ENCODE measurements around the gene CIDEC.

CIDEC gene

DNA sequence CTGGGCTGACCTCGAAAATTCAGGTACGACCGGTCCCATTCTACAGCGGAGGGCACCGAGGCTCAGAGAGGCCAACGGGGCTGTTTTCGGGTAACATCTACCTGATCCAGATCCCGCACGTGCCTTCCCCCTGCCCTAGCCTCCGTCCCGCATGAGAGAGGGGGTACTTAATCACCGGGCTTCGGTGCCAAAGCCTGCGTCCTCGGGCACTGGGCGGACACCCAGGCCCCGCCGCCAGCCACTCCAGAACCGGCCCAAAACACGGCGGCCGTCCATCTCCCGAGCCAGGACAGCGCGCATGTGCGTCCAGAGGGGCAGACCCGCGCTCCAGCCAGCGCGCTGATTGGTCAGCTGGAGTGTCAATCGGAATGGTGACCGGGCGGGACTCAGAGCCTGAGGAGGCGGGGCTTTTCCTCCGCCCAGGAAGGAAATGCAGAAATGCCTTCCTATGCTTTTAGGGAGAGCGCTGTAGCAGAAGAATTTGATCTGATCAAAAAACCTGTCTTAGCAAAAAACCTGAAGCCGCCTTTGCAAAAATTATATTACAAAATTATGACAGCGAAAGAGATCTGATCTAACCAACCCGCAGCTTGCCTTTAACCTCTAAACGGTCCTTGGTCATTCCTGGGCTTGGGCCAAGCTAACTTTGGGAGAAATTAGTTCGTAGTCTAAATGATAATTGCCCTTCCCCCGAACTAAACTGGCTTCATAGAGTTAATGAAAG is 36.2 kb downstream of the CIDEC start, which contains the start of gene RPUSD3:
RPUSD3 (minus strand) TSS at position 294 of the 724 bp plus-strand sequence; CDS start at position 276, 18 bp downstream.
- DNase-seq (ENCODE audit: low spot score), result peak; percentile 94

DNA sequence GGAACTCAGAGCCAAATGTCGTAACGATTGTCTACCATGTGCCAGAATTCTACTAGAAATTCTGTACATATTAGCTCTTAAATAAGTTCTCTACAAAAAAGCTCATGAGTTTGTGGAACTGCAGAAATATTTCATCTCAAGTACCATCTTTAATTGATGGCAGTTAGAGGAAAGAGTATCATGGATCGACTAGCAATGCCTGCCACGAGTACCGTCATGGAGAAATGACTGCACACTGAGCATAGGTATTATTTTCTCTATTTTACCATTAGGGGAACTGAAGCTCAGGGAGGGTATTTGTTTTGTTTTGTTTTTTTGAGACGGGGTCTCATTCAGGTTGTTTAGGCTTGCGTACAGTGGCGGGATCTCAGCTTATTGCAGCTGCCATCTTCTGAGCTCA is 39.0 kb downstream of the CIDEC start:
- no peak for DNase-seq (ENCODE audit: low spot score)

DNA sequence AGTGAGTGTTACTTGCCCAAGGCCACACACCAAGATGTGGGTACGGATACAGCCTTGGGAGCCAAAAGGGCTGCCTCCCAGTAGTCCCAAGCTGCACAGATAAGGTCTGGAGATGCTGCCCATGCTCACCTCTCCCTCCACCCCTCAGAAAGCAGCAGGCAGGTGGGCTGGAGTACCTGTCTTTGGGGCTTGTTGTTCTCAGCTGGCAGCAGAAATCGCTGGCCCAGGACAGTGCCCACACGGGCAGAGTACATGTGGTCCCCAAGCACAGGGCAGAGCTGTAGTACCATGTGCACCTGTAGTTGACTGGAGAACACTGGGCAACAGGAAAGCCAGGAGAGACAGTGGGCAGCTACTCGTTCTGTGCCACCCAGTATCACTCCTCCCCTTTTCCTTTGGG is 41.2 kb downstream of the CIDEC start:
- no peak for DNase-seq (ENCODE audit: low spot score)

DNA sequence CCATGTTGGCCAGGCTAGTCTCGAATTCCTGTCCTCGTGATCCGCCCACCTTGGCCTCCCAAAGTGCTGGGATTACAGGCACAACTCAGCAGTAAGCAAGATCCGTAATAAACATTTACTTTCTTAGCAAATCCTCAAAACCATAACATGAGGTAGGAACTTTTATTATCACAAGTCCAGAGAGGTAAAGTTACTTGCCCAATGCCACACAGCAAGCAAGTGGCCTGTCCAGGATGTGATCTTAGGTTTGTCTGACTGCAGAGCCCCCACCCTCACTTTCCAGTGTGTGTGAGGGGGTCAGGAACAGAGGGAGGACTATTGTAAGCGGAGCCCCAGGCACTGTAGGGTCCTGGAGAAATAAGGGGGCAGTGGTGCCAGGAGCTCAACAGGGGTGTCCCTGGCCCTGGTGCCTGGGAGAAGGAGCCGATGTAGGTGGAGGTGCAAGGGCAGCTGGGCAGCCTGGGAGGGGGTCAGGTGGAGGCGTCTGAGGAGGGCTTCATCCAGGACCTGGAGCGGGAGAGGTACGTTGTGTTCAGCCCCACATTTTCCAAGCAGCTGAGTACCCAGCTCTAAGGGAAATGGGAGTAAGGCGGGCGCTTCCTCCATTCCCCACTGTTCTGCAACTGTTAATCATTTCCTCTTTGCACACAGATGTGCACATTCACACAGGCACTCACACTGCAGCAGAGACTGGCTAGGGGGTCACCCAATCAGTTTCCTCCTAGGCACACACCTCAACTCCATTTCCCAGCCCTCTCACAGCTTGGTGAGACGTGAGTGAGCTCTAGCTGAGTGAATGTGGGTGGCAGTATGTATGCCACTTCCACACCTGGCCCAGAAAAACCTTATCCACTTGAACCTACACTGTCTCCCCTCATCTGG is 42.1 kb downstream of the CIDEC start:
- no peak for DNase-seq (ENCODE audit: low spot score)

DNA sequence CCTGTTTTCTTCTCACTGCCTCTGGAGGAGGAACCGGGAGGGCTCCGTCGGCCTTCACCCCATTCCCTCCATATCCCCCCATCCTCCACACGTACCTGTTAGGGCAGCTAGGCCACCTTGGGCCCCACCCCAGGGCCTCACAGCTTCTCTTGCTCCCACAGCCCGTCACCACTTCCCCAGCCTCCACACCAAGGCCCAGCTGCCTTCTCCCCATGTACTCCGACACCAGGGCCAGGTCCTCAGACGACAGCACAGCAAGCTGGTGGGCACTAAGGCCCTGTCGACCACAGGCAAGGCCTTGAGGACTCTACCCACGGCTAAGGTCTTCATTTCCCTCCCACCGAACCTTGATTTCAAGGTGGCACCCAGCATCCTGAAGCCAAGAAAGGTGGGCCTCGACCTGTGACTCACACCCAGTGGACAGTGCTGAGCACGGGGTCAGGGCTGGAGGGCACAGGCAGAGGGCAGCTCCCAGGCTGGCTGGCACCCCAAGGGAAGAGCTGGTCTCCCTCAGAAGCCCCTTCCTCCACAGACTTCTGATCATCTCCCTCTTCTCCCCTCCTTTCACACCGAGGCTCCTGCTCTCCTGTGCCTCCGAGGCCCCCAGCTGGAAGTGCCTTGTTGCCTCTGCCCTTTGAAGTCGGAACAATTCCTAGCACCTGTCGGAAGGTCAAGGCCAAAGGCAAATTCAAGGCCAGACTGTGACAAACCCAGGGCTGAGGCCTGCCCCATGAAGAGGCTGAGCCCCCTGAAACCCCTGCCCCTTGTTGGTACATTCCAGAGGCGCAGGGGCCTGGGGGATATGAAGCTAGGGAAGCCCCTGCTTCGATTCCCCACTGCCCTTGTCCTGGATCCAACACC is 45.3 kb downstream of the CIDEC start:
- DNase-seq (ENCODE audit: low spot score), result no peak

DNA sequence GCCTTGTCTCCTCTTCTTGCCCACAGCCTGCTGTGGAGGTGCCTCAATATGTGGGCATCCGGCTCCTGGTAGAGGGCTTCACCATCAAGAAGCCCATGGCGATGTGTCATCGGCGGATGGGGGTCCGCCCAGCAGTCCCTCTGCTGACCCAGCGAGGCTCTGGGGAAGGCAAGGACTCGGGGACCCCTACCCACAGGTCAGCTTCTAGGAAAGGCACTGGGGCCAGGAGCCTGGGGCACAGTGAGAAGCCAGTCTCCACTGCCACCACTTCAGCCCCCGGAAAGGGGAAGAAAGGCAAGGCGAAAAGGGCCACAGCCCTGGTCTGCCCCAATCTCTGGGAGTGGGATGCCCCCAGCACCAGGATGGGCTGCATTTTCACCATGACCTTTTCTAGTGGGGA is 47.0 kb downstream of the CIDEC start:
- no peak for DNase-seq (ENCODE audit: low spot score)

DNA sequence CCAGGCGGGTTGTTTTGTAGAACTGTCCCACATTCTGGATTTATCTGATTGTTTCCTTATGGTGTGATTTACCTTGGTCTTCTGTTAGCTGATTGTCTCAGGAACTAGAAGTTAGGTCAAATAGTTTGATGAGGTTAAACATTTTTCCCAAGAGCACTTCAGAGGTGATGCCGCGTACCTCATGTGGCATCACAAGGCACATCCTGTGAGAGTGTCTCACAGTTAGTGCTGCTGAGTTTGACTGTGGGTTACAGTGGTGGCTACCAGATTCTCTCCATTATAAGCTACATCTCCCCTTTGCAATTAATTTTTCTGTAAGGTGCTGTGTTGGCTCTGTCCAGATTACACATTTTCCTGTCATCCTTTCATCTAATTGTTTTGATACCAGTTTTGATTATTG is 48.8 kb downstream of the CIDEC start:
- DNase-seq (ENCODE audit: low spot score), result no peak

DNA sequence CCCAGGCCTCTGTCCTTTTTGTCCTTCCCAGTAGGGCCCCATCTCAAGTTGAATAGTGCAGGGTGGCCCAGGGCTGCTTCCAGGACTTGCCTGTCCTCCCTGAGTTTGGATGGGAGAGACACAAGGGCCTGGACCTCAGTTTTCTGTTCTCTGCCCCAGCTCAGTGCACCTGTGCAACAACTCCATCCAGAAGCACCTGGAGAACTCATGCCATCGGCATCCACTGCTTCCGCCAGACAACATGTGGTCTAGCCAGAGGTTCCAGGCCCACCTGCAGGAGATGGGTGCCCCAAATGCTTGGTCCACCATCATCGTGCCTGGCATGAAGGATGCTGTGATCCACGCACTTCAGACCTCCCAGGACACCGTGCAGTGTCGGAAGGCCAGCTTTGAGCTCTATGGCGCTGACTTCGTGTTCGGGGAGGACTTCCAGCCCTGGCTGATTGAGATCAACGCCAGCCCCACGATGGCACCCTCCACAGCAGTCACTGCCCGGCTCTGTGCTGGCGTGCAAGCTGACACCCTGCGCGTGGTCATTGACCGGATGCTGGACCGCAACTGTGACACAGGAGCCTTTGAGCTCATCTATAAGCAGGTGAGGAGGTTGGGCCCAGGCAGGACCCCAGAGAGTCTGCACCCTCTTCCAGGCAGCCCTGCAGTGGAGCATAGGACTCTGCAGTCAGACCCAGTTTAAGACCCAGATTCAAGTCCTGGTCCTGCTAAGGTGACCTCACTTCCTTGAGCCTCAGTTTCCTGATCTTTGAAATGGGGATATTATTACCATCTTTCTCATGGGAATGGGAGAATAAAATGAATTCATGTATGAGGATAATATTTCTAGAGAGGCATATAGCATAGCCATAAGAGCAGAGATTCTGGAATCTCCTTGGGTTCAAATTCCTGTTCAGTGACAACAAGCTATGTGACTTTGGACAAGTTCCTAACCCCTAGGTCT is 51.0 kb downstream of the CIDEC start:
- no peak for DNase-seq (ENCODE audit: low spot score)

DNA sequence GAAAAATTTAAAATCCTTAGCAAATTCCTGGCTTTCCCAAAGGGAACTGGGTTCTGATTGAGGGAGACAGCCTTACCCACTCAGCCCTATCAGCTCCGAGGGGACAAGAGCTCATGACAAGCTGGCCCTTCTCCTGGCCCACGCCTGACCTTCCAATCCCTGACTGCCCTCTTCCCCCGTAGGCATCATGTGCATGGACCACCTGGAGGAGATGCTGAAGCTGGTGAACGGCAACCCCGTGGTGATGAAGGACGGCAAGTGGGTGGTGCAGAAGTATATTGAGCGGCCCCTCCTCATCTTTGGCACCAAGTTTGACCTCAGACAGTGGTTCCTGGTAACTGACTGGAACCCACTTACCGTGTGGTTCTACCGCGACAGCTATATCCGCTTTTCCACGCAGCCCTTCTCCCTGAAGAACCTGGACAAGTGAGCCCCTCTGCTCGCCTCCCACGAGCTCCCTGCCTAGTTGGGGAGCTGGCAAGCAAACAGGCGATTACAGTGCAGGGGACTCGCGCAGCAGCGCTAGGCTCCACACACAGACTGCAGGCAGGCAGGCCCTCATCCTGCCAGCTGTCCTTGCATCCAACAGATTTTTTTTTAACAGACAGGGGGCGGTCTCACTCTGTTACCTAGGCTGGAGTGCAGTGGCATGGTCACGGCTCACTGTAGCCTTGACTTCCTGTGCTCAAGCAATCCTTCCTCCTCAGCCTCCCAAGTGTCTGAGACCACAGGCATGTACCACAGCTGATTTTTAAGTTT is 53.1 kb downstream of the CIDEC start:
- no peak for DNase-seq (ENCODE audit: low spot score)

DNA sequence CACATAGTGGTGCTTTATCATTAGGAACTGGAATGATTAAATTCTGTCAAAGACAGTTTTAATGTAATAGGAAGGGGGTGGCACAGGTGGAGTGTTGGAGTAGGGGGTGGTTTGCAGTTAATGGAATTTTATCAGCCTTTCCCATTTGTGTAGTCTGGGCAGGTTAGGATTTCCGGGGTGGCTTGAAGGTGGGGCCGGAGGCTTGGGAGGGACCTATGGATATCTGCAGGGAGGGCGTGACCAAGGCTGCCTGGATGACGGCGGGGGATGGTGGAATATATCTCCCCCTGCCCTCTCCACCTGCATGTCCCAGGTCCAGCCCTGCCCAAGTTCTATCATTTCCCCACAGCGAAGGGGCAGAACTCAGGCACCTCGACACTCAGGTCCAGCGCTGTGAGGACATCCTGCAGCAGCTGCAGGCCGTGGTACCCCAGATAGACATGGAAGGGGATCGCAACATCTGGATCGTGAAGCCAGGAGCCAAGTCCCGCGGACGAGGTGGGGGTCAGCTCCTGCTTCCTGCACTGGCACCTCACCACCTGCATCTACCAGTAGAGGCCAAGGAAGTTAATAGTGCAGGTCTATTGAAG is 54.5 kb downstream of the CIDEC start:
- no peak for DNase-seq (ENCODE audit: low spot score)

DNA sequence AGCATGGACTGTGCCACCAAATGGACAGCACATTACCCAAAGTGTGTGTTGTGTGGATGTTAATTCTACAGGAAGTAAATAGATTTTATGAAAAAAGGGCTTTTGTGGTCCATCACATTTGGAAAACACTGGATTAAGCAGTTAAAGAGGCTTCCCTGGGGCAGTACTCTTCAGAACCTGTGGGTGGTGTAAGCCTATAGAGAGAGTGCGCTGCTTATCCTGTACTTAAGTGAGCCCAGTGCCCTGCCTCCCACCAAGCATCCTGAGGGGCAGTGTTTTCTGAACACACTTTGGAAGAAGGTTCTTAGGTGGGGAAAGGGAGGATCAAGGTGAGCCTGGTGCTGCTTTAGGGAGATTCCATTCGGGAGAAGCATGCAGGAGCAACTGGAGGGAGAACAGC is 59.1 kb downstream of the CIDEC start:
- DNase-seq (ENCODE audit: low spot score), result no peak

DNA sequence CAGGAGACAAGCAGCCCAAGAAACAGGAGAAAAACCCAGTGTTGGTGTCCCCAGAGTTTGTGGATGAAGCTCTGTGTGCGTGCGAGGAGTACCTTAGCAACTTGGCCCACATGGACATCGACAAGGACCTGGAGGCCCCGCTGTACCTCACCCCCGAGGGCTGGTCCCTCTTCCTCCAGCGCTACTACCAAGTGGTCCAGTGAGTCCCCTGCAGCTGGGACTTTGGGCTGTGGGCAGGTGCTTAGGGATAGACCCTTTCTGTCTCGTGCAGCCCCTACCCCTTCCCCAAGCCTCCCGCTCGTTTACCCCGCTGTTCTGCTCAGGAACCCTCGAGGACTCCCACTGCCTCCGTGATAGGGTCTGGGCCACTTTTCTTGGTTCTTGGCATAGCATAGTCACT is 59.5 kb downstream of the CIDEC start:
- DNase-seq (ENCODE audit: low spot score), result no peak

DNA sequence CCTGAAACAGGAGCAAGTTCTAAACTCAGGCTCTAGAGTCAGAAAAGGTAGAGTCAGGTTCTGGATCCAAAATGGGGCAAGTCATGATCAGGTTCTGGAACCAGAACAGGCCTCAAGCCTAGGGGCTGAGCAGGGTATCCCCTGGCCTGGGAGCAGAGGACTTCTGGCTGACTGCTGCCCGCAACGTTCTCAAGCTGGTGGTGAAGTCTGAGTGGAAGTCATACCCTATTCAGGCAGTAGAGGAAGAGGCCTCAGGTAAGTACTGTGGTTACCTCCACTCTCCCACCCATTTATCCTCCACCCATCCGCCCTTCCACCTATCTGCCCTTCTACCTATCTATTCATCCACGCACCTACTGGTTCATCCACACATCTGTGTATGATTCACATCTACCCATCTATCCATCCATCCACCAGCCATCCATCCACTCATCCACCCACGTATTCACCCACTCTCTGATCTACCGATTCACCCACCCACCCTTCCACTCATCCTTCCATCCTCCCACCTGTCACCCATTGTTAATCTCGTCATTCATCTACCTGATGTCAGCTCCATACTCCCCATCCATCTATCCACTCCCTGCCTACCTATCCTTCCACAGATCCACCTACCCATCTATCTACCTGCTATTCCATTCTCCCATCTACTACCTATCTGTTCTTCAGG is 61.3 kb downstream of the CIDEC start:
- DNase-seq (ENCODE audit: low spot score), result no peak

DNA sequence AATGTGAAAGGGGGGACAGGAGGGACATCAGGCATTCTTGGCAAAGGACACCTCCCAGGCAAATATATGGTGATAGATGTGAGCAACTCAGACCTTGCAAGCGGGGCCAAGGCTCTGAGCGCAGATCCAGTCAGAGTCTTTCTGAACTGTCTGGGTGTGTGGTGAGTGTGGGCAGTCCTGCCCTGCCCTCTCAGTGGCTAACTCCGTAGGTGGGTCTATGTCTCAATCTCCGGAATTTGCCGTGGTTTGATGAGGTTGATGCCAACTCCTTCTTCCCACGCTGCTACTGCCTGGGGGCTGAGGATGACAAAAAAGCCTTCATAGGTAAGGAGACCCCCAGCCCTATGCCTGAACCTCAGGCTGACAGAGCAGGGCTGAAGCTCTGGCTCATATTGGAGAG is 62.6 kb downstream of the CIDEC start:
- no peak for DNase-seq (ENCODE audit: low spot score)

Measured in CD4-positive, alpha-beta T cell treated with Interleukin-6 at 100 ng/mL for 8 hours (primary cell).